Right lobe of liver (tissue), 6 donors: Measurements from ENCODE around the gene EPB41L1. TPM values are rescaled to one million over a fixed set of nuclear protein-coding genes. Genes with fewer than 3 reads are reported as not detected.

Source experiments
- ATAC-seq, 4 donors: fragments of 200-7000 bp; cut with Tn5 transposase; one replicate each; pipeline ENCODE4 v1.9.1; 2020; ENCODE audit warnings: mild to moderate bottlenecking in 4 of 4, moderate library complexity in 4 of 4
- DNase-seq, 3 donors: peaks; one replicate each; pipeline ENCODE4 v3.0.0-alpha.2; 2020
- H3K27ac ChIP-seq, 3 donors: fragments of 200-600 bp; one replicate each; pipeline ENCODE4 v1.8.0; 2022
- H3K27me3 ChIP-seq, 2 donors: fragments of 200-600 bp; one replicate each; pipeline ENCODE4 v1.8.0; 2022
- H3K36me3 ChIP-seq, 4 donors: fragments of 200-600 bp; sonication (generic) in 1 of 4; one replicate each; pipeline versions ENCODE4 v1.5.1 to v1.8.0; 2017 to 2022; ENCODE audit warnings: control low read depth in 1 of 4
- H3K4me1 ChIP-seq, 4 donors: fragments of 200-600 bp; sonication (generic) in 1 of 4; one replicate each; pipeline versions ENCODE4 v1.5.1 to v1.8.0; 2017 to 2022; ENCODE audit warnings: control low read depth in 1 of 4
- H3K4me3 ChIP-seq, 3 donors: fragments of 200-600 bp; one replicate each; pipeline ENCODE4 v1.8.0; 2022
- H3K9me3 ChIP-seq, 4 donors: fragments of 200-600 bp; sonication (generic) in 1 of 4; one replicate each; pipeline versions ENCODE4 v1.5.1 to v1.8.0; 2017 to 2022; ENCODE audit warnings: control low read depth in 1 of 4
- CTCF ChIP-seq, 4 donors: fragments of 200-600 bp in 3 of 4; fragments of 450-650 bp in 1 of 4; IDR thresholded peaks; one replicate each; pipeline versions ENCODE4 v1.5.1 to v1.8.0; 2016 to 2022; ENCODE audit warnings: antibody characterized with exemption in 4 of 4, mild to moderate bottlenecking in 2 of 4
- POLR2A ChIP-seq: fragments of 450-650 bp; IDR thresholded peaks from one replicate; pipeline ENCODE4 v1.6.1; 2017; ENCODE audit warnings: antibody characterized with exemption, mild to moderate bottlenecking
- WGBS: methylation state at CpG from one replicate; pipeline ENCODE4 v1.1.6; 2018; ENCODE audit warnings: low coverage, low lambda C conversion rate; ENCODE audit not compliant: insufficient coverage; ENCODE audit errors: missing lambda C conversion rate; 5-methylcytosine and 5-hydroxymethylcytosine counted together
- intact Hi-C, 2 donors: fragments of 100-400 bp; cut with DNase I; formaldehyde crosslinking; loops; one replicate each; pipeline versions ENCODE4 v1.11.2 to v1.14.1; 2022
- total RNA-seq, 6 experiments: library from RNA; depleted of rRNA in 2 of 6; stranded (reverse); fragments of >200 nt in 2 of 6; fragmentation: NEBNext Ultra II Directional in 3 of 6; extraction: Animal tissue kit (Norgen Biotek cat#: 25700) in 3 of 6; gene quantifications; one replicate each; pipeline versions ENCODE4 v1.1.0 to v1.2.4, GENCODE V29; 2016 to 2023
- donor health status: DM: no; HTN: yes; CAD: no.
- donor health status: DM: no; HTN: no; CAD: no.
- donor health status: DM: no; HTN: no; CAD: no.
- donor health status: DM: no; HTN: yes; CAD: no.
- donor health status: DM: no; HTN: yes; CAD: no.

EPB41L1 gene
- total RNA-seq, 6 experiments from 2014 or later = 3.1 to 13.2 (median 5.3) TPM

GRCh38 chr20:36184816-36185776 is 30.6 kb downstream of the EPB41L1 start:
- H3K9me3 ChIP-seq = no peaks in the 10 kb centered on the region
- no peak overlapping the region for H3K27ac ChIP-seq
- H3K27me3 ChIP-seq = no peaks in the 10 kb centered on the region
- no peak overlapping the region for H3K4me3 ChIP-seq
- WGBS = 63% methylated on average over 5 of the region's 15 CpGs
- TF ChIP-seq POLR2A (no peak), CTCF (IDR thresholded peaks at IDR 0.05) (no peak)
- H3K4me1 ChIP-seq = peaks cover 0 to 12% (median 0%) of the 10 kb centered on the region in 4 donors
- H3K36me3 ChIP-seq = no peaks in the 10 kb centered on the region
- intact Hi-C loops = no loop called here
- ATAC-seq (peak; percentile 24 to 55 (median 32)), DNase-seq (no peak)

- WGBS = 80% methylated on average over 1 of the region's 10 CpGs
- Histone ChIP-seq H3K4me1 (no peaks in the 10 kb centered on the region), H3K27me3 (no peaks in the 10 kb centered on the region), H3K27ac (no peak overlapping the region), H3K9me3 (no peaks in the 10 kb centered on the region), H3K4me3 (no peak overlapping the region), H3K36me3 (no peaks in the 10 kb centered on the region)
- ATAC-seq = no peak
- intact Hi-C loops = no loop called here
- no peak for TF ChIP-seq POLR2A
- no peak for TF ChIP-seq CTCF (IDR thresholded peaks at IDR 0.05)
- no peak for DNase-seq
Observed at GRCh38 chr20:36193977-36194712, 39.6 kb downstream of the EPB41L1 start.

- DNase-seq (no peak), ATAC-seq (peak in 1 of 4 donors; percentile 19)
- TF ChIP-seq CTCF (IDR thresholded peaks at IDR 0.05) (no peak), POLR2A (no peak)
- no peaks in the 10 kb centered on the region for H3K36me3 ChIP-seq
- no peaks in the 10 kb centered on the region for H3K27me3 ChIP-seq
- no peak overlapping the region for H3K4me3 ChIP-seq
- no peaks in the 10 kb centered on the region for H3K9me3 ChIP-seq
- WGBS = 20% methylated on average over 1 of the region's 2 CpGs
- H3K4me1 ChIP-seq = no peaks in the 10 kb centered on the region
- H3K27ac ChIP-seq = no peak overlapping the region
- intact Hi-C loops = loop anchor here in 1 of 2 donors (5.0 kb wide), 1 partner anchor 39 kb away; no protein-coding TSS in a partner anchor
Observed at GRCh38 chr20:36196676-36197075, 42.1 kb downstream of the EPB41L1 start.

- H3K9me3 ChIP-seq = no peaks in the 10 kb centered on the region
- H3K27me3 ChIP-seq = no peaks in the 10 kb centered on the region
- ATAC-seq (no peak), DNase-seq (no peak)
- 80% methylated on average over 1 of the region's 2 CpGs for WGBS
- intact Hi-C loops = loop anchor here in 1 of 2 donors (5.0 kb wide), 1 partner anchor 40 kb away; no protein-coding TSS in a partner anchor
- H3K36me3 ChIP-seq = no peaks in the 10 kb centered on the region
- H3K4me3 ChIP-seq = no peak overlapping the region
- no peak overlapping the region for H3K27ac ChIP-seq
- TF ChIP-seq POLR2A (no peak), CTCF (IDR thresholded peaks at IDR 0.05) (no peak)
- no peaks in the 10 kb centered on the region for H3K4me1 ChIP-seq
Observed at GRCh38 chr20:36197271-36197670, 42.7 kb downstream of the EPB41L1 start.
